Calu3 (cell line): ENCODE results near the gene LHPP. TPM values are rescaled to one million over a fixed set of nuclear protein-coding genes. Genes with fewer than 3 reads are reported as not detected.

Experiments
- BruUV-seq: library from RNA; stranded (reverse); fragments of 400-500 nt; replicated peaks from 2 replicates; lab custom pipeline; 2021; lab: Mats Ljungman, UMichigan
- CTCF ChIA-PET: fragments of 300-600 bp; sonication (Branson Sonifier 250); formaldehyde crosslinking; loops from one replicate; lab custom pipeline; 2022; ENCODE audit warnings: antibody characterized with exemption; lab: Charles Lee
- DNase-seq: peaks from one replicate; pipeline ENCODE4 v3.0.0; 2022
- H3K27ac Mint-ChIP-seq: one replicate; pipeline ENCODE4 v1.8.0; 2022; ENCODE audit warnings: mixed read lengths; ENCODE audit not compliant: unreplicated experiment
- H3K27me3 Mint-ChIP-seq: one replicate; pipeline ENCODE4 v1.8.0; 2022; ENCODE audit warnings: mixed read lengths; ENCODE audit not compliant: unreplicated experiment
- H3K36me3 Mint-ChIP-seq: one replicate; pipeline ENCODE4 v1.8.0; 2022; ENCODE audit warnings: mild to moderate bottlenecking, moderate library complexity, mixed read lengths; ENCODE audit not compliant: insufficient read depth, unreplicated experiment
- H3K4me1 Mint-ChIP-seq: one replicate; pipeline ENCODE4 v1.8.0; 2022; ENCODE audit warnings: mild to moderate bottlenecking, low read depth, mixed read lengths; ENCODE audit not compliant: unreplicated experiment
- H3K4me3 Mint-ChIP-seq: one replicate; pipeline ENCODE4 v1.8.0; 2022; ENCODE audit warnings: mild to moderate bottlenecking, low read depth, moderate library complexity, mixed read lengths; ENCODE audit not compliant: unreplicated experiment
- H3K9me3 Mint-ChIP-seq: one replicate; pipeline ENCODE4 v1.8.0; 2022; ENCODE audit warnings: low read depth, mixed read lengths; ENCODE audit not compliant: unreplicated experiment
- CTCF ChIP-seq: fragments of 200-600 bp; IDR thresholded peaks from one replicate; pipeline ENCODE4 v1.8.0; 2022; ENCODE audit warnings: antibody characterized with exemption; ENCODE audit not compliant: unreplicated experiment
- intact Hi-C: fragments of 100-400 bp; cut with micrococcal nuclease; formaldehyde crosslinking; loops from one replicate; pipeline ENCODE4 v1.10.0; 2022; ENCODE audit not compliant: unreplicated experiment
- total RNA-seq: library from RNA; stranded (reverse); gene quantifications from 2 replicates; pipeline ENCODE4 v1.2.3, GENCODE V29; 2022

The LHPP gene
- total RNA-seq, 1 experiment from 2014 or later, result 12.0 TPM

GRCh38 chr10:124496150-124496549, 34.5 kb downstream of the LHPP start:
- H3K4me1 Mint-ChIP-seq, result no peaks in the 10 kb centered on the region
- H3K27me3 Mint-ChIP-seq, result no peaks in the 10 kb centered on the region
- no peaks in the 10 kb centered on the region for H3K36me3 Mint-ChIP-seq
- H3K4me3 Mint-ChIP-seq, result no peak overlapping the region
- CTCF ChIA-PET, result no interaction called here
- no peak for DNase-seq
- intact Hi-C loops, result no loop called here
- H3K27ac Mint-ChIP-seq, result no peak overlapping the region
- no peak for TF ChIP-seq CTCF
- BruUV-seq, result no TSS peak
- no peaks in the 10 kb centered on the region for H3K9me3 Mint-ChIP-seq

GRCh38 chr10:124496620-124497019, 35.0 kb downstream of the LHPP start:
- TF ChIP-seq CTCF, result no peak
- Mint-ChIP-seq H3K27me3 (no peaks in the 10 kb centered on the region), H3K27ac (no peak overlapping the region), H3K4me3 (no peak overlapping the region), H3K4me1 (no peaks in the 10 kb centered on the region), H3K36me3 (no peaks in the 10 kb centered on the region), H3K9me3 (no peaks in the 10 kb centered on the region)
- CTCF ChIA-PET, result no interaction called here
- no peak for DNase-seq
- intact Hi-C loops, result no loop called here
- BruUV-seq, result no TSS peak

- no peak for DNase-seq
- CTCF ChIA-PET, result interaction anchor here (0.5 kb wide), 1 partner anchor 289 kb away, joined by 4 read pairs; no protein-coding TSS in a partner anchor
- no TSS peak for BruUV-seq
- no peaks in the 10 kb centered on the region for H3K36me3 Mint-ChIP-seq
- H3K9me3 Mint-ChIP-seq, result no peaks in the 10 kb centered on the region
- H3K4me1 Mint-ChIP-seq, result no peaks in the 10 kb centered on the region
- no peak overlapping the region for H3K27ac Mint-ChIP-seq
- H3K27me3 Mint-ChIP-seq, result no peaks in the 10 kb centered on the region
- intact Hi-C loops, result no loop called here
- no peak for TF ChIP-seq CTCF
- H3K4me3 Mint-ChIP-seq, result no peak overlapping the region
Observed at GRCh38 chr10:124497196-124497881, 35.7 kb downstream of the LHPP start.

GRCh38 chr10:124498056-124498455, 36.4 kb downstream of the LHPP start:
- no peaks in the 10 kb centered on the region for H3K4me1 Mint-ChIP-seq
- intact Hi-C loops, result no loop called here
- no TSS peak for BruUV-seq
- DNase-seq, result no peak
- CTCF ChIA-PET, result no interaction called here
- no peaks in the 10 kb centered on the region for H3K9me3 Mint-ChIP-seq
- no peaks in the 10 kb centered on the region for H3K27me3 Mint-ChIP-seq
- no peak overlapping the region for H3K27ac Mint-ChIP-seq
- H3K4me3 Mint-ChIP-seq, result no peak overlapping the region
- no peak for TF ChIP-seq CTCF
- H3K36me3 Mint-ChIP-seq, result no peaks in the 10 kb centered on the region
